GM18868 (cell line): ENCODE data around the gene ARHGEF17.
A peak's percentile ranks its signal among the peaks of the same experiment; 100 is the strongest.
"Not testable (repeated sequence)": the region's sequence is repeated elsewhere in the genome, so short reads cannot be mapped to it uniquely, and the experiment has no call there.

Experiments used
- ATAC-seq: cut with Tn5 transposase; IDR thresholded peaks from one replicate; pipeline ENCODE4 v1.9.1; 2021; ENCODE audit warnings: mild to moderate bottlenecking, moderate library complexity; ENCODE audit not compliant: unreplicated experiment

The ARHGEF17 gene

GRCh38 chr11:73308003-73308960, at the start of gene ARHGEF17:
Gene ARHGEF17 (plus strand): TSS chr11:73308276. CDS start chr11:73308639, 363 bp downstream.
- peak; percentile 26 for ATAC-seq

GRCh38 chr11:73259406-73260126, 48.5 kb upstream of the ARHGEF17 start:
- no peak for ATAC-seq

GRCh38 chr11:73260127-73260457, 48.0 kb upstream of the ARHGEF17 start:
- ATAC-seq = no peak

- ATAC-seq = no peak
Measured at GRCh38 chr11:73262851-73263495, 45.1 kb upstream of the ARHGEF17 start.

GRCh38 chr11:73263640-73264039, 44.4 kb upstream of the ARHGEF17 start:
- no peak for ATAC-seq

GRCh38 chr11:73265278-73265810, 42.7 kb upstream of the ARHGEF17 start:
- ATAC-seq = no peak

- ATAC-seq = no peak
Measured at GRCh38 chr11:73265853-73266645, 42.0 kb upstream of the ARHGEF17 start.

- no peak for ATAC-seq
Measured at GRCh38 chr11:73266646-73267020, 41.4 kb upstream of the ARHGEF17 start.

GRCh38 chr11:73267122-73267846, 40.8 kb upstream of the ARHGEF17 start:
- ATAC-seq = no peak

GRCh38 chr11:73267906-73268540, 40.1 kb upstream of the ARHGEF17 start:
- ATAC-seq = no peak

GRCh38 chr11:73268671-73269271, 39.3 kb upstream of the ARHGEF17 start:
- no peak for ATAC-seq

GRCh38 chr11:73269459-73270015, 38.5 kb upstream of the ARHGEF17 start:
- ATAC-seq = no peak

- ATAC-seq = no peak
Measured at GRCh38 chr11:73270016-73270854, 37.8 kb upstream of the ARHGEF17 start.

GRCh38 chr11:73270855-73271477, 37.1 kb upstream of the ARHGEF17 start:
- ATAC-seq = no peak

- ATAC-seq = not testable (repeated sequence)
Measured at GRCh38 chr11:73271478-73271865, 36.6 kb upstream of the ARHGEF17 start.

GRCh38 chr11:73271936-73272679, 36.0 kb upstream of the ARHGEF17 start, which contains the start of gene P2RY6:
Gene P2RY6 (plus strand): TSS chr11:73272338. CDS start chr11:73296519, 24,181 bp downstream.
- ATAC-seq = no peak

- ATAC-seq = no peak
Measured at GRCh38 chr11:73272680-73273038, 35.4 kb upstream of the ARHGEF17 start.
